CD4-positive, alpha-beta T cell treated with Interleukin-6 at 100 ng/mL for 8 hours (primary cell): Measurements from ENCODE around the gene B4GALT4.
A peak's percentile ranks its signal among the peaks of the same experiment; 100 is the strongest.
"Not testable (repeated sequence)": the region's sequence is repeated elsewhere in the genome, so short reads cannot be mapped to it uniquely, and the experiment has no call there.

Experiments used
- DNase-seq: peaks from one replicate; pipeline ENCODE4 v3.0.0-alpha.2; 2020; ENCODE audit warnings: mixed read lengths, low spot score

Gene B4GALT4

DNA sequence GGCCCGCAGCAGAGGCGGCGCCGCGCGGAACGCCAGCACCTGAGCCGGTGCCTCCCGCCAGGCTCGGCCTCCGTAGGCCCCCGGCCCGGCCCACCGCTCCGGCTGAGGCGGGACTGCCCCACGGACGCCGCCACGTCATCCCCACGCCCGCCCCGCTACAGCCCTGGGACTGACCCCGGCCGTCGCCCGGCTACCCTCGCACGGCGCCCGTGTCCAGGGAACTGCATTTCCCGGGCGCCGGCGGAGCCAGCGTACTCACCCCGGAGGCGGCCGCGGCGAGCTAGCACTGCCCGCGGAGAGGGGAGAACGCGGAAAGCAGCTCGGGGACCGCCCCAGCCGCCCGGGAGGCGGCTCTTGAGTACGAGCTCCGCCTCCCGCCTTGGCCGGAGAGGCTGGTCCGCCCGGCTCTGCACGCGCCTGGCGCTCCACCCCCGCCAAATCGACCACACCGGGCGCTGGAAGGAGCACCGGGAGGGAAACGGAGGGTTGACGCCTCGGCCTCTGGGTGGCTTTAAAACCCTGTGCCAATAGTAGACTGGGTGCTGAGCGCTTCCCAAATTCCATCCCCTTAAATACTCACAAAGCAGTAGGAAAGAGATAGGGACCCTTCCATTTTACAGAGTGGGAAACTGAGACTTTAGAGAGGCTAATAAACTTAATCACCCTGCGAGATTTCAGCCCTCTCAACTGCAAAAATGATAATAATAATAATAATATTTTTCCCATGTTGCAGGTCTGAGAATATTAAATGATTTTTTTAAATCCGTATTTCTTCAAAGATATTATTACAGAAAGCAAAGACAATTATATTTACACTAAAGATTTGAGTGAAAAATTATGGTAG is at the start of gene B4GALT4:
B4GALT4 (minus strand) TSS at position 288 of the 844 bp plus-strand sequence. CDS start 10,779 bp downstream, outside the sequence.
- peak; percentile 66 for DNase-seq

DNA sequence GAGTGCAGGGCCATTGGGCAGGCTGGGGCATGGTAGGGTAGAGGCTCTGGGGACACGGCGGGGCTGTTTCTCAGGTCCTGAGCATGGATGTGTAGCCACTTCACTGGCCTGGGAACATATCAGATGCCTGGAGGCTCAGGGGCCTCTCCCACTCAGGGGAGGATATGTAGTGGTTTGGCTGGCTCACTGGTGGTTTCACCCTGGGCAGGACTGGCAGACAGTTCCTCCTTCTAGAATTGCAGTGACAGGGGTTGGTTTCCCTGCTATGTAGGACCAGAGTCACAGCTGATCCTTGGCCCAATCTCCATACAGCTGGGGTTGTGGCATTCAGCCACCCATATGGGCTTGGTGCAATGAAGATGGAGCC is 48.7 kb upstream of the B4GALT4 start:
- DNase-seq, result no peak

GRCh38 chr3:119288669-119289403 is 48.2 kb upstream of the B4GALT4 start:
- DNase-seq, result no peak

DNA sequence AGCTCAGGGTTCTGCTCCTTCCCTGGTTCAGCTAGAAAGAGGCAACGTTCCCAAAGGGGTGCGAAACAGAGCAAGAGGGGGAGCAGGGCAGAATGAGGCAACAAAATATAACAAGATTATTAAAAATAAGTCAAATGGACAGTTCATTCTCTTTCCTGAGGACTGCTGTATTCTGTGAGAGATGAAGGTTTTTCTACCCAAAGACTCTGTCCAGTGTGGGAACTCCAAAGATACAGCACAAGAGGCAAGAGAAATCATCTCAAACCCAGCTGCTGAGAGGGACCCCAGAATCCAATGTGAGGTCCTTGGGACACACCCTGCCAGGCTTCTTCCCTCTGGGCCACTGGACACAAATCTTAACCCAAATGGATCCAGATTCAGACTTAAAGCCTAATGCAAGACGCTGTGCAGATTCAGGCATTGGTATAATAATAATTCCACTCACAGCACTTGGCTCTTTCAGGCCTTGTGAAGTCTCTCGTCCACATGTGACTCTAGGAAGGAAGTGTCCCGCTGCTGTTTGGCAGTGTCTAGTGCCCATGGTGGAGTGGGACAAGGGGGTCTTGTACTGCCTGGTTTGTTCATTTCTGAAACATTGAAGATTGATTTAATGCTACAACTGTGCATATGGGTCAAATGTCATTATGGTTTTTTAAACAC is 39.0 kb upstream of the B4GALT4 start:
- DNase-seq, result no peak

DNA sequence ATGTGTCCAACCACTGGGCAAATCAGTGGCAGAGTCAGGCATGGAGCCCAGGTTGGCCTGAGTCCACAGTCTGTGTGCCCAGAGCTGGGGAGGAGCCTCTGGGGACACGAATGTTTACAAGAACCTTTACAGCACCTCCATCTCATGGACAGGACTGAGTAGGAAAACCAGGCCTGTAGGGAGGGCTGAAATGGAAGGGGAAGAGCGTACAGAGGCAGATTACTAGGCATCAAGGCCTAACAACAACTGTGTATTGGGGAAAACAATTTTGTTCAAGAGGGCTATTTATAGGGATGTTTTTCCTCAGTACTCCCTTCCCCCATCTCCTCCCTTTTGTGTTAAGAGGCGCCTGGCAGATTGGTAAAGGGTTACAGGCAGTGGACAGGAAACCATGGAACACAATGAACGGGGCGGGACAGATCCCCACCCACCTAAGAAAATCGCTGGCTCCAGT is 38.5 kb upstream of the B4GALT4 start:
- DNase-seq, result no peak

- DNase-seq, result no peak
Observed at GRCh38 chr3:119276680-119277079, 36.0 kb upstream of the B4GALT4 start.

GRCh38 chr3:119270212-119270611 is 29.5 kb upstream of the B4GALT4 start:
- not testable (repeated sequence) for DNase-seq

GRCh38 chr3:119261055-119261454 is 20.4 kb upstream of the B4GALT4 start:
- DNase-seq, result no peak

- DNase-seq, result no peak
Observed at GRCh38 chr3:119259821-119260220, 19.1 kb upstream of the B4GALT4 start.

DNA sequence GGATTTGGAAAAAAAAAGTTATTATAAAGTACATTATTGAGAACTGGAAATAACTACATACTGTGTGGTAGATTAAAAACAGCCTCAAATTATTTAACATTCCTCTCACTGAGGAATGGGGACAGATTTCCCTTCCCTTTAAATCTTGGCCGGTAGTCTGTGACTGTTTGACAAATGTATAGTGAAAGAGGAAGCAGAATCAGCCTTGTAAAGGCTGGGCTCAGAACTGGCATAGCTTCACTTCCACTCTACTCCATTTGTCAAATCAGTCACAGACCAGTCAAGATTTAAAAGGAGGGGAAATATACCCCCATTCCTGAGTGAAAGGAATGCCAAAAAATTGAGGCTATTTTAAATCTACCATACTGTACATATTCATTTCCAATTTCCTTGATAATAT is 18.2 kb upstream of the B4GALT4 start:
- no peak for DNase-seq

GRCh38 chr3:119257654-119258410 is 17.2 kb upstream of the B4GALT4 start:
- DNase-seq, result no peak

DNA sequence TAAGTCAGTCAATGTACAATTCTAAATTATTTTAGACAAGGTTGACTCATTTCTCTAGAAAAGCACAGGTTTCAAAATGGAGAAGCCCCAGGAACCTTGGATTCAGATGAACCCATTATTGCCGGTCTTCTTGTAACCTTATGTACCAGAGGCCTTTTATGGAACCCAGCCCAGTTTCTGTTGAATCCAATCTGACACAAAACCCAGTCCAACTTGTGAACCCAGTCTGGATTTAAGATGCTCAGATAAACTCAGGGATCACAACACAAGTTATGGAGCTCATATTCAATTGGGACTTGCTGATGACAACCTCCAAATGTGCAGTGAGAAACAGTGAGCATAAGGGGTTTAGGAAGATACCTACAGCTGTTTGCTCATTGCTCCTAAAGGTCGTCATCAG is 16.4 kb upstream of the B4GALT4 start:
- no peak for DNase-seq

DNA sequence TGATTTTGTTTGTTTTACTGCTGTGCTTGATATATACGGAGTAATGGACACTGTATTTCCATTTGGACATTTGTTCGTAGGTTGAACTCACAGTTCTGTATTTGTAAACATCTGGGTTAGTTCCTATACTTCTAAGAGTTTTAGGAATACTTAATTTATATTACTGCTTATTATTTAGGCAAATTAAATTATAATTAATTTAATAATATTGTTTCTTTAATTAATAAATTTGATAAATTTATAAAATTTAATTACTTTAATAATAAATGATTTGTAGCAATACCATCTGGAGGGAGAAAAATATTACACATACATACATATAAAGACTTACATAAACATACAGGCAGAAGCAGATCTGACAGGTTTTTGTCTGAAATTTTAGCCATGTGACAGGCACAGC is 14.5 kb upstream of the B4GALT4 start:
- DNase-seq, result no peak

GRCh38 chr3:119245778-119246177 is 5.1 kb upstream of the B4GALT4 start:
- DNase-seq, result no peak

DNA sequence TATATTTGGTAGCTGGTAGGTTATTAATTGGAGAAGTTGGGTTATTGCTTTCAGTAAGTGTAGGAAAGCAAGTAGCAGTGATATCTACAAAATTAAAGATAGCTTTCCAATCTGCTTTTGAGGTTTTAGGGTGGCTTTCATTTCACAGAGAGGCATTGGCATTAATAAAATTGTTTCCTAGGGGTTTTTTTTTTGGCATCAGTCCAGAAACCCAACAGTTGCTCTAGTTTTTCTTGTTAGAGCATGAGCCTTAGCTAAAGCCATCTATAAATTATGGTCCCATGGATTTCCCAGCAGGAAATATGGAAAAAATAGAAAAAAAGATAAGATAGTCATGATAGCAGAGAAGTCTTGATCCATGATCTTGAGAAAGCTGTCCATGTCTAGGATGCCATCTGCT is 3.0 kb upstream of the B4GALT4 start:
- DNase-seq, result no peak

DNA sequence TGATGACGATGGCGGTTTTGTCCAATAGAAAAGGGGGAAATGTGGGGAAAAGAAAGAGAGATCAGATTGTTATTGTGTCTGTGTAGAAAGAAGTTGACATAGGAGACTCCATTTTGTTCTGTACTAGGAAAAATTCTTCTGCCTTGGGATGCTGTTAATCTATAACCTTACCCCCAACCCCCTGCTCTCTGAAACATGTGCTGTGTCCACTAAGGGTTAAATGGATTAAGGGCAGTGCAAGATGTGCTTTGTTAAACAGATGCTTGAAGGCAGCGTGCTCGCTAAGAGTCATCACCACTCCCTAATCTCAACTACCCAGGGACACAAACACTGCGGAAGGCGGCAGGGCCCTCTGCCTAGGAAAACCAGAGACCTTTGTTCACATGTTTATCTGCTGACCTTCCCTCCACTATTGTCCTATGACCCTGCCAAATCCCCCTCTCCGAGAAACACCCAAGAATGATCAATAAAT is 2.4 kb upstream of the B4GALT4 start:
- DNase-seq, result not testable (repeated sequence)

DNA sequence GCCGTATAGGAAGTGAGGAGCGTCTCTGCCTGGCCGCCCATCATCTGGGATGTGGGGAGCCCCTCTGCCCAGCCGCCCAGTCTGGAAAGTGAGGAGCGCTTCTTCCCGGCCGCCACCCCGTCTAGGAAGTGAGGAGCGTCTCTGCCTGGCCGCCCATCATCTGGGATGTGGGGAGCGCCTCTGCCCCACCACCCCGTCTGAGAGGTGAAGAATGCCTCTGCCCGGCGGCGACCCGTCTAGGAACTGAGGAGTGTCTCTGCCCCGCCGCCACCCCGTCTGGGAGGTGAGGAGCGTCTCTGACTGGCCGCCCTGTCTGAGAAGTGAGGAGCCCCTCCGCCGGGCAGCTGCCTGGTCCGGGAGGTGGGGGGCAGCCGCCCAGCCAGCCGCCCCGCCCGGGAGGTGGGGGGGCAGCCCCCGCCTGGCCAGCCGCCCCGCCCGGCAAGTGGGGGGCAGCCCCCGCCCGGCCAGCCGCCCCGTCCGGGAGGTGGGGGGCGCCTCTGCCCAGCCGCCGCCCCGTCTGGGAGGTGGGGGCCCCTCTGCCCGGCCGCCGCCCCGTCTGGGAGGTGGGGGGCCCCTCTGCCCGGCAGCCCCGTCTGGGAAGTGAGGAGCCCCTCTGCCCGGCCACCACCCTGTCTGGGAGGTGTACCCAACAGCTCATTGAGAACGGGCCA is 1.8 kb upstream of the B4GALT4 start:
- not testable (repeated sequence) for DNase-seq

- DNase-seq, result no peak
Observed at GRCh38 chr3:119240101-119240590, 532 bp downstream of the B4GALT4 start.

GRCh38 chr3:119239206-119239820 is 1.4 kb downstream of the B4GALT4 start:
- no peak for DNase-seq

DNA sequence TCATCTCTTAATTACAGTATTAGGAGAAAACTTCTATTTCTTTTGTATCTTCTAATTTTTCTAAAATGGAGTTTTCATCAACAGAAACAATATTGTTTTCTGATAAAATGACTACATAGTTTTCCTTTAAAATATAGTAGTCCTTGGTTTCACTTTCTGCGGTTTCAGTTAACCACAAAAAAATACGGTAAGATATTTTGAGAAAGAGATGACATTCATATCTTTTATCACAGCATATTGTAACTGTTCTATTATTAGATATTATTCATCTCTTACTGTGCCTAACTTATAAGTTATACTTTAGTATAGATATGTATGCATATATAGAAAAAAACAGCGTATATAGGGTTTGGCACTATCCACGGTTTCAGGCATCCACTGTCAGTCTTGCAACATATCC is 2.3 kb downstream of the B4GALT4 start:
- no peak for DNase-seq

GRCh38 chr3:119237299-119237698 is 3.4 kb downstream of the B4GALT4 start:
- DNase-seq, result no peak
